Endothelial cell of umbilical vein (primary cell): ENCODE results near the gene GMCL2.

Experiments
- CTCF ChIP-seq, 2 donors: IDR thresholded peaks; 1 replicate in 1 of 2; 2 replicates in 1 of 2; pipeline ENCODE4 v1.5.1; 2011; ENCODE audit warnings: low read length in 2 of 2, mild to moderate bottlenecking in 2 of 2, moderate library complexity in 2 of 2, control low read depth in 1 of 2, inconsistent platforms in 1 of 2, low read depth in 1 of 2; ENCODE audit not compliant: insufficient read depth in 1 of 2; ENCODE audit errors: extremely low read depth in 1 of 2
- EZH2 ChIP-seq: IDR thresholded peaks from 2 replicates; pipeline ENCODE4 v1.6.1; 2012; ENCODE audit warnings: borderline replicate concordance, low read depth, mild to moderate bottlenecking, moderate library complexity, low read length, inconsistent platforms; ENCODE audit not compliant: severe bottlenecking
- FOS ChIP-seq: IDR thresholded peaks from 2 replicates; pipeline ENCODE4 v1.6.1; 2011; ENCODE audit warnings: mild to moderate bottlenecking, low read length, moderate library complexity, borderline replicate concordance; ENCODE audit not compliant: insufficient read depth
- JUN ChIP-seq: IDR thresholded peaks from 2 replicates; pipeline ENCODE4 v1.6.1; 2011; ENCODE audit warnings: borderline replicate concordance, low read depth; ENCODE audit not compliant: insufficient read length, insufficient read depth
- MAX ChIP-seq: IDR thresholded peaks from 2 replicates; pipeline ENCODE4 v1.6.1; 2011; ENCODE audit not compliant: insufficient read depth, insufficient read length
- MYC ChIP-seq: IDR thresholded peaks from one replicate; pipeline ENCODE4 v1.6.1; 2011; ENCODE audit warnings: mild to moderate bottlenecking, low read depth, low read length
- POLR2A ChIP-seq: IDR thresholded peaks from 2 replicates; pipeline ENCODE4 v1.6.1; 2012; ENCODE audit warnings: low read depth, mild to moderate bottlenecking, control low read depth, low read length
- POLR2AphosphoS5 ChIP-seq: IDR thresholded peaks from 2 replicates; pipeline ENCODE4 v1.6.1; 2012; ENCODE audit warnings: low read depth, mild to moderate bottlenecking, control low read depth, low read length, moderate library complexity; ENCODE audit not compliant: insufficient read depth

- TF ChIP-seq POLR2A (no peak), JUN (no peak), CTCF (IDR thresholded peaks at IDR 0.05; ENCODE audit: extremely low read depth in 1 of 2, insufficient read depth in 1 of 2, low read depth in 1 of 2, low read length in 2 of 2) (no peak), MYC (no peak), POLR2AphosphoS5 (no peak), EZH2 (no peak), MAX (no peak), FOS (no peak)
These were observed 50.2 kb downstream of the GMCL2 start for GRCh38 chr5:178136990-178137389.
